NCI-H2171 treated with DMSO at 0.1 percent for 48 hours (cell line): ENCODE measurements around the gene CLCN1.

Experiments
- DNase-seq: peaks from one replicate; lab custom pipeline; 2025; lab: John Stamatoyannopoulos, UW

Gene CLCN1

GRCh38 chr7:143397710-143398530 is 82.0 kb downstream of the CLCN1 start:
- no peak for DNase-seq

GRCh38 chr7:143398616-143399015 is 82.7 kb downstream of the CLCN1 start:
- DNase-seq, result no peak

- DNase-seq, result no peak
Measured at GRCh38 chr7:143399151-143399550, 83.2 kb downstream of the CLCN1 start.

- DNase-seq, result no peak
Measured at GRCh38 chr7:143399642-143400041, 83.7 kb downstream of the CLCN1 start.

- DNase-seq, result no peak
Measured at GRCh38 chr7:143401265-143401664, 85.4 kb downstream of the CLCN1 start.
